ENCODE data around the gene CFDP1.

The CFDP1 gene

GRCh38 chr16:75415169-75415905 lies 18.0 kb downstream of the CFDP1 start:
- DNase-seq: no peak
- Histone ChIP-seq H4K20me1 (ENCODE audit: insufficient read depth, low read length) (no peaks in the 10 kb centered on the region), H2AFZ (ENCODE audit: low read length) (no peak overlapping the region)

GRCh38 chr16:75413951-75414350 lies 19.4 kb downstream of the CFDP1 start:
- Histone ChIP-seq H3K9ac (ENCODE audit: low read length) (no peak overlapping the region), H3K9me2 (replicated peaks; ENCODE audit: insufficient read depth, low read length) (no peaks in the 10 kb centered on the region), H3K9me3 (replicated peaks; ENCODE audit: insufficient read depth, low read length) (no peaks in the 10 kb centered on the region), H4K20me1 (ENCODE audit: insufficient read depth, low read length) (no peaks in the 10 kb centered on the region), H3K36me3 (replicated peaks; ENCODE audit: insufficient read depth, low read length) (no peaks in the 10 kb centered on the region), H3F3A (ENCODE audit: insufficient read depth, low read length) (no peaks in the 10 kb centered on the region), H3K4me1 (ENCODE audit: low read length) (no peaks in the 10 kb centered on the region), H3K79me2 (ENCODE audit: low read length) (peaks cover 4% of the 10 kb centered on the region; the same call in 1 of the 2 replicates), H3K27me3 (replicated peaks; ENCODE audit: insufficient read depth, low read length) (no peaks in the 10 kb centered on the region), H3K4me2 (ENCODE audit: low read depth, low read length) (no peak overlapping the region), H3K27ac (ENCODE audit: low read length) (no peak overlapping the region), H3K4me3 (ENCODE audit: low read length) (no peak overlapping the region), H2AFZ (ENCODE audit: low read length) (no peak overlapping the region)
- no peak for TF ChIP-seq EZH2 (optimal IDR thresholded peaks at IDR 0.05; ENCODE audit: low read depth, low read length)
- TF ChIP-seq CTCF (IDR thresholded peaks at IDR 0.05; ENCODE audit: low read length): no peak
- TF ChIP-seq EZH2phosphoT487 (IDR thresholded peaks at IDR 0.05; ENCODE audit: low read length): no peak
- no peak for DNase-seq

More at GRCh38 chr16:75415169-75415905, 18.0 kb downstream of the CFDP1 start:
- Histone ChIP-seq H3K27ac (ENCODE audit: low read length) (no peak overlapping the region), H3K4me3 (ENCODE audit: low read length) (no peak overlapping the region), H3K79me2 (ENCODE audit: low read length) (peaks cover 4% of the 10 kb centered on the region; the same call in 1 of the 2 replicates), H3K9me2 (replicated peaks; ENCODE audit: insufficient read depth, low read length) (no peaks in the 10 kb centered on the region), H3K4me1 (ENCODE audit: low read length) (no peaks in the 10 kb centered on the region), H3K36me3 (replicated peaks; ENCODE audit: insufficient read depth, low read length) (no peaks in the 10 kb centered on the region), H3K9ac (ENCODE audit: low read length) (no peak overlapping the region), H3K9me3 (replicated peaks; ENCODE audit: insufficient read depth, low read length) (no peaks in the 10 kb centered on the region), H3K4me2 (ENCODE audit: low read depth, low read length) (no peak overlapping the region), H3K27me3 (replicated peaks; ENCODE audit: insufficient read depth, low read length) (no peaks in the 10 kb centered on the region), H3F3A (ENCODE audit: insufficient read depth, low read length) (no peaks in the 10 kb centered on the region)
- TF ChIP-seq CTCF (IDR thresholded peaks at IDR 0.05; ENCODE audit: low read length) (no peak), EZH2 (optimal IDR thresholded peaks at IDR 0.05; ENCODE audit: low read depth, low read length) (no peak), EZH2phosphoT487 (IDR thresholded peaks at IDR 0.05; ENCODE audit: low read length) (no peak)

GRCh38 chr16:75406943-75407342 lies 26.4 kb downstream of the CFDP1 start:
- Histone ChIP-seq H3K27me3 (replicated peaks; ENCODE audit: insufficient read depth, low read length) (no peaks in the 10 kb centered on the region), H3K27ac (ENCODE audit: low read length) (no peak overlapping the region), H4K20me1 (ENCODE audit: insufficient read depth, low read length) (no peaks in the 10 kb centered on the region), H3K4me2 (ENCODE audit: low read depth, low read length) (no peak overlapping the region), H3K36me3 (replicated peaks; ENCODE audit: insufficient read depth, low read length) (no peaks in the 10 kb centered on the region), H3K79me2 (ENCODE audit: low read length) (no peaks in the 10 kb centered on the region), H3K9me2 (replicated peaks; ENCODE audit: insufficient read depth, low read length) (no peaks in the 10 kb centered on the region), H3K4me1 (ENCODE audit: low read length) (no peaks in the 10 kb centered on the region), H3K4me3 (ENCODE audit: low read length) (no peak overlapping the region), H2AFZ (ENCODE audit: low read length) (no peak overlapping the region), H3F3A (ENCODE audit: insufficient read depth, low read length) (no peaks in the 10 kb centered on the region), H3K9ac (ENCODE audit: low read length) (no peak overlapping the region), H3K9me3 (replicated peaks; ENCODE audit: insufficient read depth, low read length) (no peaks in the 10 kb centered on the region)
- TF ChIP-seq EZH2 (optimal IDR thresholded peaks at IDR 0.05; ENCODE audit: low read depth, low read length) (no peak), EZH2phosphoT487 (IDR thresholded peaks at IDR 0.05; ENCODE audit: low read length) (no peak), CTCF (IDR thresholded peaks at IDR 0.05; ENCODE audit: low read length) (no peak)
- DNase-seq: no peak

Measured in MM.1S (cell line).